ENCODE measurements around the gene ACP4.
"Not testable (repeated sequence)": the region's sequence is repeated elsewhere in the genome, so short reads cannot be mapped to it uniquely, and the experiment has no call there.

Gene ACP4

GRCh38 chr19:50780753-50781435 lies 9.3 kb upstream of the ACP4 start:
- Histone ChIP-seq H3K4me2 (ENCODE audit: insufficient read depth, low read length, poor library complexity, severe bottlenecking) (no peak overlapping the region), H3K4me1 (ENCODE audit: control insufficient read depth in 2 of 2, insufficient read depth in 1 of 2, low read depth in 1 of 2, low read length in 2 of 2) (peaks cover 1 to 7% of the 10 kb centered on the region in 2 donors), H4K8ac (ENCODE audit: low read depth, low read length) (no peak overlapping the region), H3K36me3 (replicated peaks in 1 of 2; ENCODE audit: control insufficient read depth in 2 of 2, insufficient read depth in 2 of 2, low read length in 2 of 2) (no peaks in the 10 kb centered on the region), H2AK5ac (ENCODE audit: low read depth, low read length) (no peak overlapping the region), H2BK15ac (ENCODE audit: low read length) (no peak overlapping the region), H3K27me3 (ENCODE audit: control insufficient read depth in 3 of 3, insufficient read depth in 3 of 3, low read depth in 1 of 3, low read length in 3 of 3) (peaks cover 3 to 42% (median 20%) of the 10 kb centered on the region in 3 experiments), H3K18ac (ENCODE audit: low read length) (peak overlapping the region; percentile 17), H3K79me1 (ENCODE audit: low read depth, low read length) (no peaks in the 10 kb centered on the region), H3K9ac (ENCODE audit: low read depth, low read length, poor library complexity) (no peak overlapping the region), H3K9me3 (replicated peaks in 1 of 2; ENCODE audit: control insufficient read depth in 2 of 2, insufficient read depth in 1 of 2, low read depth in 1 of 2, low read length in 2 of 2) (no peaks in the 10 kb centered on the region), H3K14ac (ENCODE audit: low read length) (no peak overlapping the region), H2AFZ (ENCODE audit: low read length) (no peak overlapping the region), H2BK5ac (ENCODE audit: low read length) (no peak overlapping the region), H2BK120ac (ENCODE audit: low read depth, low read length) (no peak overlapping the region), H4K91ac (ENCODE audit: low read depth, low read length, poor library complexity) (no peak overlapping the region), H3K4ac (ENCODE audit: low read length) (no peak overlapping the region), H2BK12ac (ENCODE audit: low read length) (no peak overlapping the region), H3K23ac (ENCODE audit: low read depth, low read length, poor library complexity) (no peak overlapping the region), H3K4me3 (ENCODE audit: low read length in 2 of 2) (no peak overlapping the region), H3K27ac (replicated peaks; ENCODE audit: low read length) (no peak overlapping the region)
- no CpG with 5 or more reads among the region's 16 CpGs for WGBS, 2 donors (ENCODE audit: extremely low coverage in 2 of 2, insufficient read length in 2 of 2, insufficient replicate concordance in 1 of 2)
- DNase-seq (ENCODE audit: low spot score) = no peak

GRCh38 chr19:50783848-50784152 lies 6.4 kb upstream of the ACP4 start:
- not testable (repeated sequence) for H3K4me3 ChIP-seq (ENCODE audit: low read length in 2 of 2); DNase-seq (ENCODE audit: low spot score); H4K8ac ChIP-seq (ENCODE audit: low read depth, low read length); H3K36me3 ChIP-seq (replicated peaks in 1 of 2; ENCODE audit: control insufficient read depth in 2 of 2, insufficient read depth in 2 of 2, low read length in 2 of 2); H2BK12ac ChIP-seq (ENCODE audit: low read length); H3K9me3 ChIP-seq (replicated peaks in 1 of 2; ENCODE audit: control insufficient read depth in 2 of 2, insufficient read depth in 1 of 2, low read depth in 1 of 2, low read length in 2 of 2); H3K4me2 ChIP-seq (ENCODE audit: insufficient read depth, low read length, poor library complexity, severe bottlenecking); H3K27ac ChIP-seq (replicated peaks; ENCODE audit: low read length); H3K18ac ChIP-seq (ENCODE audit: low read length); H2BK15ac ChIP-seq (ENCODE audit: low read length); H2AK5ac ChIP-seq (ENCODE audit: low read depth, low read length); H3K79me1 ChIP-seq (ENCODE audit: low read depth, low read length); H3K23ac ChIP-seq (ENCODE audit: low read depth, low read length, poor library complexity); H2BK5ac ChIP-seq (ENCODE audit: low read length); H2AFZ ChIP-seq (ENCODE audit: low read length); H3K14ac ChIP-seq (ENCODE audit: low read length); H2BK120ac ChIP-seq (ENCODE audit: low read depth, low read length); H3K4ac ChIP-seq (ENCODE audit: low read length); H4K91ac ChIP-seq (ENCODE audit: low read depth, low read length, poor library complexity); H3K9ac ChIP-seq (ENCODE audit: low read depth, low read length, poor library complexity)
- Histone ChIP-seq H3K4me1 (ENCODE audit: control insufficient read depth in 2 of 2, insufficient read depth in 1 of 2, low read depth in 1 of 2, low read length in 2 of 2) (peaks cover 0 to 13% of the 10 kb centered on the region in 2 donors), H3K27me3 (ENCODE audit: control insufficient read depth in 3 of 3, insufficient read depth in 3 of 3, low read depth in 1 of 3, low read length in 3 of 3) (peaks cover 0 to 21% (median 7%) of the 10 kb centered on the region in 3 experiments)
- WGBS, 2 donors (ENCODE audit: extremely low coverage in 2 of 2, insufficient read length in 2 of 2, insufficient replicate concordance in 1 of 2) = no CpG with 5 or more reads among the region's 8 CpGs

- WGBS, 2 donors (ENCODE audit: extremely low coverage in 2 of 2, insufficient read length in 2 of 2, insufficient replicate concordance in 1 of 2) = no CpG with 5 or more reads among the region's 3 CpGs
- Histone ChIP-seq H3K27me3 (ENCODE audit: control insufficient read depth in 3 of 3, insufficient read depth in 3 of 3, low read depth in 1 of 3, low read length in 3 of 3) (peaks cover 0 to 12% (median 2%) of the 10 kb centered on the region in 3 experiments), H3K79me1 (ENCODE audit: low read depth, low read length) (no peaks in the 10 kb centered on the region), H3K14ac (ENCODE audit: low read length) (no peak overlapping the region), H3K4me3 (ENCODE audit: low read length in 2 of 2) (no peak overlapping the region), H2AK5ac (ENCODE audit: low read depth, low read length) (no peak overlapping the region), H3K4me1 (ENCODE audit: control insufficient read depth in 2 of 2, insufficient read depth in 1 of 2, low read depth in 1 of 2, low read length in 2 of 2) (peaks cover 0 to 13% of the 10 kb centered on the region in 2 donors), H3K36me3 (replicated peaks in 1 of 2; ENCODE audit: control insufficient read depth in 2 of 2, insufficient read depth in 2 of 2, low read length in 2 of 2) (no peaks in the 10 kb centered on the region), H3K4ac (ENCODE audit: low read length) (no peak overlapping the region), H2BK12ac (ENCODE audit: low read length) (no peak overlapping the region), H2AFZ (ENCODE audit: low read length) (no peak overlapping the region), H2BK15ac (ENCODE audit: low read length) (no peak overlapping the region), H2BK5ac (ENCODE audit: low read length) (no peak overlapping the region), H3K9me3 (replicated peaks in 1 of 2; ENCODE audit: control insufficient read depth in 2 of 2, insufficient read depth in 1 of 2, low read depth in 1 of 2, low read length in 2 of 2) (no peaks in the 10 kb centered on the region), H3K23ac (ENCODE audit: low read depth, low read length, poor library complexity) (no peak overlapping the region), H3K18ac (ENCODE audit: low read length) (no peak overlapping the region), H4K8ac (ENCODE audit: low read depth, low read length) (no peak overlapping the region), H3K9ac (ENCODE audit: low read depth, low read length, poor library complexity) (no peak overlapping the region), H2BK120ac (ENCODE audit: low read depth, low read length) (no peak overlapping the region), H3K27ac (replicated peaks; ENCODE audit: low read length) (no peak overlapping the region), H3K4me2 (ENCODE audit: insufficient read depth, low read length, poor library complexity, severe bottlenecking) (no peak overlapping the region), H4K91ac (ENCODE audit: low read depth, low read length, poor library complexity) (no peak overlapping the region)
- no peak for DNase-seq (ENCODE audit: low spot score)
Measured at GRCh38 chr19:50784710-50785109, 5.5 kb upstream of the ACP4 start.

GRCh38 chr19:50785329-50785728 lies 4.9 kb upstream of the ACP4 start:
- Histone ChIP-seq H3K4me1 (ENCODE audit: control insufficient read depth in 2 of 2, insufficient read depth in 1 of 2, low read depth in 1 of 2, low read length in 2 of 2) (peaks cover 0 to 13% of the 10 kb centered on the region in 2 donors), H3K79me1 (ENCODE audit: low read depth, low read length) (no peaks in the 10 kb centered on the region), H3K9ac (ENCODE audit: low read depth, low read length, poor library complexity) (no peak overlapping the region), H3K9me3 (replicated peaks in 1 of 2; ENCODE audit: control insufficient read depth in 2 of 2, insufficient read depth in 1 of 2, low read depth in 1 of 2, low read length in 2 of 2) (no peaks in the 10 kb centered on the region), H3K4me2 (ENCODE audit: insufficient read depth, low read length, poor library complexity, severe bottlenecking) (no peak overlapping the region), H2BK5ac (ENCODE audit: low read length) (no peak overlapping the region), H4K91ac (ENCODE audit: low read depth, low read length, poor library complexity) (no peak overlapping the region), H2AFZ (ENCODE audit: low read length) (no peak overlapping the region), H3K14ac (ENCODE audit: low read length) (no peak overlapping the region), H3K23ac (ENCODE audit: low read depth, low read length, poor library complexity) (no peak overlapping the region), H3K4me3 (ENCODE audit: low read length in 2 of 2) (no peak overlapping the region), H3K27me3 (ENCODE audit: control insufficient read depth in 3 of 3, insufficient read depth in 3 of 3, low read depth in 1 of 3, low read length in 3 of 3) (peaks cover 0 to 6% (median 2%) of the 10 kb centered on the region in 3 experiments), H2BK15ac (ENCODE audit: low read length) (no peak overlapping the region), H3K36me3 (replicated peaks in 1 of 2; ENCODE audit: control insufficient read depth in 2 of 2, insufficient read depth in 2 of 2, low read length in 2 of 2) (no peaks in the 10 kb centered on the region), H2BK12ac (ENCODE audit: low read length) (no peak overlapping the region), H2AK5ac (ENCODE audit: low read depth, low read length) (no peak overlapping the region), H3K27ac (replicated peaks; ENCODE audit: low read length) (no peak overlapping the region), H4K8ac (ENCODE audit: low read depth, low read length) (no peak overlapping the region), H3K18ac (ENCODE audit: low read length) (no peak overlapping the region), H2BK120ac (ENCODE audit: low read depth, low read length) (no peak overlapping the region), H3K4ac (ENCODE audit: low read length) (no peak overlapping the region)
- no CpG with 5 or more reads among the region's 12 CpGs for WGBS, 2 donors (ENCODE audit: extremely low coverage in 2 of 2, insufficient read length in 2 of 2, insufficient replicate concordance in 1 of 2)
- DNase-seq (ENCODE audit: low spot score) = no peak

All from neuronal stem cell (in vitro differentiated cells).